Kidney (tissue), 14 donors: Measurements from ENCODE around the gene TMEM184A. TPM values are rescaled to one million over a fixed set of nuclear protein-coding genes. Genes with fewer than 3 reads are reported as not detected.

Experiments
- DNase-seq, 5 donors: peaks; one replicate each; pipeline ENCODE4 v3.0.0-alpha.2; 2013 to 2020
- FAIRE-seq: peaks from 2 replicates; lab custom pipeline; 2012; peaks lifted over from hg19 to GRCh38; lab: Jason Lieb, UNC
- H3K27ac ChIP-seq, 2 donors: one replicate each; pipeline ENCODE4 v1.7.0; 2013; ENCODE audit warnings: low read depth in 2 of 2, low read length in 2 of 2, inconsistent platforms in 1 of 2
- H3K27me3 ChIP-seq: one replicate; pipeline ENCODE4 v1.7.1; 2013; ENCODE audit warnings: low read length, inconsistent platforms; ENCODE audit not compliant: control insufficient read depth, insufficient read depth
- H3K36me3 ChIP-seq, 3 donors: one replicate each; pipeline versions ENCODE4 v1.7.0 to v1.7.1; 2013; ENCODE audit warnings: low read length in 3 of 3, control low read depth in 1 of 3, inconsistent platforms in 1 of 3; ENCODE audit not compliant: insufficient read depth in 3 of 3, control insufficient read depth in 2 of 3
- H3K4me1 ChIP-seq, 3 donors: one replicate each; pipeline versions ENCODE4 v1.7.0 to v1.7.1; 2013; ENCODE audit warnings: low read length in 3 of 3, inconsistent platforms in 1 of 3, low read depth in 1 of 3; ENCODE audit not compliant: control insufficient read depth in 2 of 3, insufficient read depth in 2 of 3
- H3K4me3 ChIP-seq, 3 donors: one replicate each; pipeline versions ENCODE4 v1.7.0 to v1.8.1; 2013; ENCODE audit warnings: low read length in 3 of 3, control low read depth in 1 of 3, inconsistent platforms in 1 of 3
- H3K9ac ChIP-seq, 3 donors: one replicate each; pipeline versions ENCODE4 v1.7.0 to v1.7.1; 2013; ENCODE audit warnings: low read length in 3 of 3, control low read depth in 1 of 3, inconsistent platforms in 1 of 3
- H3K9me3 ChIP-seq, 3 donors: one replicate each; pipeline versions ENCODE4 v1.7.0 to v1.7.1; 2013; ENCODE audit warnings: low read length in 3 of 3, control low read depth in 1 of 3, inconsistent platforms in 1 of 3; ENCODE audit not compliant: control insufficient read depth in 2 of 3, insufficient read depth in 1 of 3
- CTCF ChIP-seq: IDR thresholded peaks from 3 replicates; pipeline ENCODE4 v1.5.1; 2012; ENCODE audit warnings: mild to moderate bottlenecking, moderate library complexity, borderline replicate concordance; ENCODE audit not compliant: insufficient read depth; ENCODE audit errors: extremely low read depth
- intact Hi-C: fragments of 100-400 bp; cut with DNase I; formaldehyde crosslinking; loops from one replicate; pipeline ENCODE4 v1.11.1; 2022
- polyA plus RNA-seq: library from polyadenylated mRNA; stranded (reverse); fragments of 350-450 nt; fragmentation: Illumina TruSeq; extraction: RNeasy Lipid Tissue Mini Kit (QIAGEN cat#74804); gene quantifications from one replicate; pipeline ENCODE4 v1.2.3, GENCODE V29; 2014; ENCODE audit warnings: low read depth, low replicate concordance; ENCODE audit not compliant: insufficient read depth
- total RNA-seq: library from RNA; stranded (reverse); fragmentation: NEBNext Ultra II Directional; extraction: Animal tissue kit (Norgen Biotek cat#: 25700); gene quantifications from one replicate; pipeline ENCODE4 v1.2.1, GENCODE V29; 2021
- donor health status: control.
- donor health status: control.
- donor health status: control.
- donor health status: control.
- donor health status: control.
- donor health status: DM: yes; HTN: yes; CAD: no.
- donor health status: Normal renal cell carcinoma (clear cell type).

Gene TMEM184A
- total and polyA plus RNA-seq, 2 donors from 2014 or later = 6.8 to 11.0 TPM

- no peak overlapping the region for H3K27ac ChIP-seq
- H3K9me3 ChIP-seq = no peaks in the 10 kb centered on the region
- H3K27me3 ChIP-seq = no peaks in the 10 kb centered on the region
- H3K4me1 ChIP-seq = no peaks in the 10 kb centered on the region
- TF ChIP-seq CTCF = no peak
- H3K36me3 ChIP-seq = peaks cover 0 to 3% (median 0%) of the 10 kb centered on the region in 3 donors
- no peak overlapping the region for H3K4me3 ChIP-seq
- H3K9ac ChIP-seq = no peak overlapping the region
- FAIRE-seq (no peak), DNase-seq (peak in 1 of 5 donors; percentile 66)
- intact Hi-C loops = no loop called here
These were observed 7.6 kb downstream of the TMEM184A start for GRCh38 chr7:1548438-1548831.

DNA sequence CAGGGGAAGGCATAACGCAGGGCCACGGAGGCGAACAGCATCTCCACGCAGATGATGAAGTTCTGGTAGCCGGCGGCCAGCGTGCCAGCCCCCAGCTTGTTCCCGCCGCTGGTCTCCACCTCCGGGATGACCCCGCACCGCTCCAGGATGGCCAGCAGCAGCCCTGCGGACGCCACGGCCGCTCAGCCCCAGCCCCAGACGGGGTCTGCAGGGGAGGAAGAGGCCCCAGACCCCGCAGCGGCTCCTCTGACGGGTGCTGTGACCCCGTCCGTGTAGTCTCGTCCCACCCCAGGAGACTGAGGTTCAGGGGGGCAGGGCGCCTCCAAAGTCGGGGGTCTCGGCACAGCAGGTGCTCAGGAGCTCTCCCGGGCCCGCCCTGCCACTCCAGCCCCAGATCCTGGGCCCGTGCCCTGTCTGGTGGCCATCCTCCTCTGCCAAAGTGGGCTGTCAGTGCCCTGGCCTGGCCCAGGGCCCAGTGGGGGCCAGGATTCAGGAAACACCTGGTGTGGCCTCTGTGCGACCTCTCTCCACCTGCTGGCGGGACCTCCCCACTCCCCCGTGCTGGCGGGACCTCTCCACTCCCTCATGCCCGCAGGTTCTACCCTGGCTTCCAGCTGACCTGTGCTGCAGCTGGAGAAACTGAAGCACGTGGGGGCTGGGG is 8.1 kb downstream of the TMEM184A start:
- DNase-seq (no peak), FAIRE-seq (no peak)
- TF ChIP-seq CTCF = no peak

GRCh38 chr7:1546909-1547776 is 8.9 kb downstream of the TMEM184A start:
- no peaks in the 10 kb centered on the region for H3K9me3 ChIP-seq
- DNase-seq = peak in 2 of 5 donors; percentile 46 to 75
- no peak overlapping the region for H3K27ac ChIP-seq
- no peaks in the 10 kb centered on the region for H3K27me3 ChIP-seq
- H3K4me3 ChIP-seq = no peak overlapping the region
- H3K4me1 ChIP-seq = peaks cover 0 to 8% (median 0%) of the 10 kb centered on the region in 3 donors
- peaks cover 0 to 3% (median 0%) of the 10 kb centered on the region in 3 donors for H3K36me3 ChIP-seq
- intact Hi-C loops = no loop called here
- no peak overlapping the region for H3K9ac ChIP-seq
- no peak for TF ChIP-seq CTCF
- FAIRE-seq = no peak

More for the DNA sequence above, 8.1 kb downstream of the TMEM184A start:
- H3K27me3 ChIP-seq = no peaks in the 10 kb centered on the region
- H3K27ac ChIP-seq = no peak overlapping the region
- no peak overlapping the region for H3K9ac ChIP-seq
- H3K9me3 ChIP-seq = no peaks in the 10 kb centered on the region
- H3K36me3 ChIP-seq = peaks cover 0 to 3% (median 0%) of the 10 kb centered on the region in 3 donors
- no peak overlapping the region for H3K4me3 ChIP-seq
- intact Hi-C loops = no loop called here
- H3K4me1 ChIP-seq = peaks cover 0 to 4% (median 0%) of the 10 kb centered on the region in 3 donors
